ENCODE measurements around the gene KCNJ15. TPM values are rescaled to one million over a fixed set of nuclear protein-coding genes. Genes with fewer than 3 reads are reported as not detected.

The KCNJ15 gene
- total and polyA plus RNA-seq, 2 of the 13 experiments (the other 11 are each of a cell fraction or from before 2014, with no cell fraction given), result not detected

DNA sequence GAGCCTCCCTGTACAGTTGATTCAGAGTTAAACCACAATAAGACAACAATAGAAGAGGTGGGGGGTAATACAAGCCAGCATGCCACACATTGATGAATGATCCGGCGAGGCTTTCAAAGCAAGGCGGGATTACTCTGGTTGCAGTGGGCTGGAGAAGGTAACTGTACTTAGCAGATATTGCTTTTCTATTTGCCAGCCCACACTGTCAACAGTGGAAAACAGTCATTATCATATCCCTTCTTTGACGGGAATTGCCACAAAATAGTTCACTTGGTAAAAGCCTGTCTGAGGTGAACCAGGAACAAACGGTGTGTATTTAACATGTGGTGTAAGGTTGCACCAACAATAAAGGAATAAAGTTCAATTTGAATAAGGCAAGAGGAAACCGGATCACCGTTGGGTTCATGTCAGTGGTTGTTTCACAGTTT lies 5.8 kb upstream of the KCNJ15 start (continued):
- TF ChIP-seq, protein P1, sequence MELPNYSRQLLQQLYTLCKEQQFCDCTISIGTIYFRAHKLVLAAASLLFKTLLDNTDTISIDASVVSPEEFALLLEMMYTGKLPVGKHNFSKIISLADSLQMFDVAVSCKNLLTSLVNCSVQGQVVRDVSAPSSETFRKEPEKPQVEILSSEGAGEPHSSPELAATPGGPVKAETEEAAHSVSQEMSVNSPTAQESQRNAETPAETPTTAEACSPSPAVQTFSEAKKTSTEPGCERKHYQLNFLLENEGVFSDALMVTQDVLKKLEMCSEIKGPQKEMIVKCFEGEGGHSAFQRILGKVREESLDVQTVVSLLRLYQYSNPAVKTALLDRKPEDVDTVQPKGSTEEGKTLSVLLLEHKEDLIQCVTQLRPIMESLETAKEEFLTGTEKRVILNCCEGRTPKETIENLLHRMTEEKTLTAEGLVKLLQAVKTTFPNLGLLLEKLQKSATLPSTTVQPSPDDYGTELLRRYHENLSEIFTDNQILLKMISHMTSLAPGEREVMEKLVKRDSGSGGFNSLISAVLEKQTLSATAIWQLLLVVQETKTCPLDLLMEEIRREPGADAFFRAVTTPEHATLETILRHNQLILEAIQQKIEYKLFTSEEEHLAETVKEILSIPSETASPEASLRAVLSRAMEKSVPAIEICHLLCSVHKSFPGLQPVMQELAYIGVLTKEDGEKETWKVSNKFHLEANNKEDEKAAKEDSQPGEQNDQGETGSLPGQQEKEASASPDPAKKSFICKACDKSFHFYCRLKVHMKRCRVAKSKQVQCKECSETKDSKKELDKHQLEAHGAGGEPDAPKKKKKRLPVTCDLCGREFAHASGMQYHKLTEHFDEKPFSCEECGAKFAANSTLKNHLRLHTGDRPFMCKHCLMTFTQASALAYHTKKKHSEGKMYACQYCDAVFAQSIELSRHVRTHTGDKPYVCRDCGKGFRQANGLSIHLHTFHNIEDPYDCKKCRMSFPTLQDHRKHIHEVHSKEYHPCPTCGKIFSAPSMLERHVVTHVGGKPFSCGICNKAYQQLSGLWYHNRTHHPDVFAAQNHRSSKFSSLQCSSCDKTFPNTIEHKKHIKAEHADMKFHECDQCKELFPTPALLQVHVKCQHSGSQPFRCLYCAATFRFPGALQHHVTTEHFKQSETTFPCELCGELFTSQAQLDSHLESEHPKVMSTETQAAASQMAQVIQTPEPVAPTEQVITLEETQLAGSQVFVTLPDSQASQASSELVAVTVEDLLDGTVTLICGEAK (IDR thresholded peaks at IDR 0.05), result no peak
- TF ChIP-seq, protein P1 (CRISPR knock-in tag; IDR thresholded peaks at IDR 0.05), result peak; percentile 78
- TF ChIP-seq ZSCAN22 (CRISPR knock-in tag; IDR thresholded peaks at IDR 0.05) (no peak), SPEN (CRISPR knock-in tag; IDR thresholded peaks at IDR 0.05; ENCODE audit: low read depth) (no peak)
- TF ChIP-seq, protein P2, sequence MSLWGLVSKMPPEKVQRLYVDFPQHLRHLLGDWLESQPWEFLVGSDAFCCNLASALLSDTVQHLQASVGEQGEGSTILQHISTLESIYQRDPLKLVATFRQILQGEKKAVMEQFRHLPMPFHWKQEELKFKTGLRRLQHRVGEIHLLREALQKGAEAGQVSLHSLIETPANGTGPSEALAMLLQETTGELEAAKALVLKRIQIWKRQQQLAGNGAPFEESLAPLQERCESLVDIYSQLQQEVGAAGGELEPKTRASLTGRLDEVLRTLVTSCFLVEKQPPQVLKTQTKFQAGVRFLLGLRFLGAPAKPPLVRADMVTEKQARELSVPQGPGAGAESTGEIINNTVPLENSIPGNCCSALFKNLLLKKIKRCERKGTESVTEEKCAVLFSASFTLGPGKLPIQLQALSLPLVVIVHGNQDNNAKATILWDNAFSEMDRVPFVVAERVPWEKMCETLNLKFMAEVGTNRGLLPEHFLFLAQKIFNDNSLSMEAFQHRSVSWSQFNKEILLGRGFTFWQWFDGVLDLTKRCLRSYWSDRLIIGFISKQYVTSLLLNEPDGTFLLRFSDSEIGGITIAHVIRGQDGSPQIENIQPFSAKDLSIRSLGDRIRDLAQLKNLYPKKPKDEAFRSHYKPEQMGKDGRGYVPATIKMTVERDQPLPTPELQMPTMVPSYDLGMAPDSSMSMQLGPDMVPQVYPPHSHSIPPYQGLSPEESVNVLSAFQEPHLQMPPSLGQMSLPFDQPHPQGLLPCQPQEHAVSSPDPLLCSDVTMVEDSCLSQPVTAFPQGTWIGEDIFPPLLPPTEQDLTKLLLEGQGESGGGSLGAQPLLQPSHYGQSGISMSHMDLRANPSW (CRISPR knock-in tag; IDR thresholded peaks at IDR 0.05; ENCODE audit: borderline replicate concordance), result no peak
